MG63 (cell line): ENCODE results near the gene IVD. TPM values are rescaled to one million over a fixed set of nuclear protein-coding genes. Genes with fewer than 3 reads are reported as not detected.
"Not testable (repeated sequence)": the region's sequence is repeated elsewhere in the genome, so short reads cannot be mapped to it uniquely, and the experiment has no call there.

Experiments used
- DNase-seq: peaks from one replicate; pipeline ENCODE4 v3.0.0-alpha.2; 2020
- H3K27me3 ChIP-seq: fragments of 250-450 bp; sonication (Bioruptor Pico); 2 replicates; pipeline ENCODE4 v1.5.1; 2020; ENCODE audit warnings: mild to moderate bottlenecking, moderate library complexity
- H3K36me3 ChIP-seq: fragments of 250-450 bp; sonication (Bioruptor Pico); 2 replicates; pipeline ENCODE4 v1.5.1; 2020; ENCODE audit warnings: mild to moderate bottlenecking, moderate library complexity
- H3K4me3 ChIP-seq: fragments of 250-450 bp; sonication (Bioruptor Pico); 2 replicates; pipeline ENCODE4 v1.5.1; 2020; ENCODE audit warnings: mild to moderate bottlenecking, moderate library complexity
- H3K9me3 ChIP-seq: fragments of 250-450 bp; sonication (Bioruptor Pico); 2 replicates; pipeline ENCODE4 v1.5.1; 2020; ENCODE audit warnings: mild to moderate bottlenecking, moderate library complexity
- total RNA-seq: library from RNA; depleted of rRNA; stranded (reverse); fragments of >200 nt; shearing (Covaris generic); gene quantifications from 2 replicates; pipeline ENCODE4 v1.2.3, GENCODE V29; 2014; ENCODE audit warnings: low replicate concordance

Gene IVD
- total RNA-seq, 1 experiment from 2014 or later = 43.7 TPM

DNA sequence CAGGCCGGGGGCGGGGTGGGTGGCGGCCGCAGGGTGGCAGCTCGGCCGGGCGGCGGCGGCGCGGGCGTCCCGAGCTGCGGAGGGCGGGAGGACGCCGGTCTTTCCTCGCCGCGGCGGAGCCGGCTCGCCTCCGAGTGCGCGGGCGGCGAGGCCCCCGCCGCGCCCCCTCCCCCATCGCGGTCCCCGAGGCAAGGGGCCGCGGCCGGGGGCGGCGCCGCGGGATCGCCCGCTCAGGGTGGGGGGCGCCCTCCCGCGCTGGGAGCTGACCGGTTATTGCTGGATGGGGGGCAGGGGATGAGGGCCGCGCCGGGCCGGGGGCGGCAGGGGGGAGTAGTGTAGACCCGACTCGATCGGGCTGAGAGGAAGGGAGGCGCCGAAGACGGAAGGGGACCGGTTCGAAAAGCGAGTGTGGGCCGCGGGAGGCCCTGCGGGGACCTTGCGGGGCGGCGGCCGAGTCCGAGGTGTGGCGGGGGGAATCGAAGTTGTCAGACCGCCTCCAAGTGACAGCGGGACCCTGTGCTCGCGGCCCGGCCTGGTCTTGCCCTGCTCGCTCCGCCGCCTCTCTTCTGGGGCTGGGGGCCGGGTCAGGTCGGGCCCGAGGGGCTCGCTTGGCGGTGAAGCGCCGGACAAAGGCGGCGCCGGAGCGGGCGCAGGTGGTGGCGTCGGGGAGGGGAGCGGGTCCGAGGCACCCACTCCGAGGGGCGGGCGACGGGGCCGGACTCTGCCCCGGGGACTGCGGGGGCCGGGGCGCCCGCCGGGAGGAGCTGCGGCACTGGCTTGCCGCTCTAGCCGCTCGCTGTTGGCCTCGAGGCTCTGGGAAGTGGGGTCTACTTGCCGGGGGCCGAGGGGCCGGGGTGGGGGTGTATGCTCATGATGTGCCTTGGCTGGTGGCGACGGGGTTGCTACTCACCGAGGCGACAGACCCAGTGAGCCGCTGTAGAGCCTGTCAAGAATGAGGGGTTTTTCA lies 36.3 kb downstream of the IVD start:
- no peaks in the 10 kb centered on the region for H3K9me3 ChIP-seq
- H3K27me3 ChIP-seq = no peaks in the 10 kb centered on the region
- H3K4me3 ChIP-seq = peak overlapping the region; percentile 56
- H3K36me3 ChIP-seq = no peaks in the 10 kb centered on the region
- DNase-seq = no peak

- Histone ChIP-seq H3K36me3 (no peaks in the 10 kb centered on the region), H3K4me3 (no peak overlapping the region), H3K27me3 (no peaks in the 10 kb centered on the region), H3K9me3 (no peaks in the 10 kb centered on the region)
- DNase-seq = no peak
These were observed 37.7 kb downstream of the IVD start for GRCh38 chr15:40443255-40443654.

DNA sequence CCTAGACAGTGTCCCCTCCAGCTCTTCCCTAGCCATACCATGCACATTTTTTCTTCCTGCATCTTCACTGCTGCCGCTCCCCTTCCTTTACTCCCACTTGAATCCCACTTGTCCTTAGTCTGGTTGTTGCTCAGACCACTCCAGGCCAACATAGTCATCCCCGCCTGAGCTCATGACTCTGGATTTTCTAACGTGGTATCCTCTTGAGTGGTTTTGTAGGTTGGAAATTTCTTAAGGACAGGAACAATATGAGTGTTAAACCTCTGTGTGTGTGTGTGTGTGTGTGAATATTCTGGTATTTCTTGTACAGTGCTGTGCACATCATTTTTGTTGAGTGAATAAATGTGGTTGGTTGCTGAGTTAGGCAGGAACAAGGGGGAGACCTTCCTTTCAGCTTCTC lies 38.3 kb downstream of the IVD start:
- DNase-seq = no peak
- no peaks in the 10 kb centered on the region for H3K9me3 ChIP-seq
- no peaks in the 10 kb centered on the region for H3K36me3 ChIP-seq
- H3K27me3 ChIP-seq = no peaks in the 10 kb centered on the region
- no peak overlapping the region for H3K4me3 ChIP-seq

DNA sequence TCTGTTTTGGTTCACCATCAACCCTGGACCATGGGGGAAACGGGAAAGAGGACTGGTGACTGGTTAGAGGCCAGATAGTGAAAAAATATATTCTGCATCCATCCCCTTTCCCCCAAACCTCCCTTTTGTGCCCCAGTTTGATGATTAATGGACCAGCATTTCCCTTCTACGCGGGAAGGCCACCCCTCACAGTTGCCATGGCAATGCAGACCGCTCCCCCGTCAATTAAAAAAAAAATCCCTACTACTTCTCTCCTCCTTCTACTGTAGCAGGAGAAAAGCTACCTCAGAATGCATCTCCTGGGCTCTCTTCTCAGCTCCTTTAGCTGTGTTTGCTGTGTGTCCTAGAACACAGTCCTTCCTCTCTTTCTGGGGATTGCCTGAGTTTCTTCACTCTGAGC lies 39.1 kb downstream of the IVD start:
- no peak for DNase-seq
- Histone ChIP-seq H3K36me3 (no peaks in the 10 kb centered on the region), H3K9me3 (no peaks in the 10 kb centered on the region), H3K27me3 (no peaks in the 10 kb centered on the region), H3K4me3 (no peak overlapping the region)

- Histone ChIP-seq H3K9me3 (no peaks in the 10 kb centered on the region), H3K4me3 (no peak overlapping the region), H3K36me3 (no peaks in the 10 kb centered on the region), H3K27me3 (no peaks in the 10 kb centered on the region)
- peak; percentile 49 for DNase-seq
These were observed 39.9 kb downstream of the IVD start for GRCh38 chr15:40445421-40445922.

DNA sequence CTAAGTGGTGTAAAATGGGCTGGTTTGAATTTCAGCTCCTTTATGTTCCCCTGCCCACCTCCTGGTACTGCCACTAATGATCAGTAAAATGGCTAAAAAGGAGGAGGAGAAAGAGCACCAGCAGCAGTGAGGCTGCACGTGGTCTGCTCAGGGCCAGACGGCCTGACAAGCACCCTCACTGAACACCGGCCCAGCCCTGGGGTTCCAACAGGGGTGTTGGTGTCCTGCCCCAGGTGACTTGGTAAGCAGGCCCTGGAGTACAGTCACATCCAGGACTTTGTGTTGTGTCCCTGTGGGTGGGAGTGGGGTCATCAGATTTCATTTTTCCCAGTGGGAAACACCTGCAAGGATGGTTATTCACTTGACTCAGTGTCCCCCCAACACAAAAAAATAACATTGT lies 40.5 kb downstream of the IVD start:
- no peaks in the 10 kb centered on the region for H3K9me3 ChIP-seq
- no peak overlapping the region for H3K4me3 ChIP-seq
- no peak for DNase-seq
- no peaks in the 10 kb centered on the region for H3K27me3 ChIP-seq
- no peaks in the 10 kb centered on the region for H3K36me3 ChIP-seq

DNA sequence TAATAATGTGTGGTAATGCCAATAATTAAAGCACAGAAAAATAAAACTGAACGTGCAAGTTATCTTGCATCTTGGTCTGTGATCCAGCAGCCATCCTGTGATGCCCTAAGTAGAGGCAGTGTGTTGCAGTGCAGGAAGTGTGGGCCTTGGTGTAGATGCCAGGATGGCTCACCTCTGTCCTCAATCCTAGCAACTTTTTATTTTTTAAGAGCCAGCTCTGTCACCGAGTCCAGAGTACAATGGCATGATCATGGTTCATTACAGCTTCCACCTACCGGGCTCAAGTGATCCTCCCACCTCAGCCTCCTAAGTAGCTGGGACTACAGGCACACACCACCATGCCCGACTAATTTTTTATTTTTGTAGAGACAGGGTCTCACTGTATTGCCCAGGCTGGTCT lies 42.8 kb downstream of the IVD start:
- DNase-seq = no peak
- no peaks in the 10 kb centered on the region for H3K36me3 ChIP-seq
- no peak overlapping the region for H3K4me3 ChIP-seq
- no peaks in the 10 kb centered on the region for H3K9me3 ChIP-seq
- no peaks in the 10 kb centered on the region for H3K27me3 ChIP-seq

DNA sequence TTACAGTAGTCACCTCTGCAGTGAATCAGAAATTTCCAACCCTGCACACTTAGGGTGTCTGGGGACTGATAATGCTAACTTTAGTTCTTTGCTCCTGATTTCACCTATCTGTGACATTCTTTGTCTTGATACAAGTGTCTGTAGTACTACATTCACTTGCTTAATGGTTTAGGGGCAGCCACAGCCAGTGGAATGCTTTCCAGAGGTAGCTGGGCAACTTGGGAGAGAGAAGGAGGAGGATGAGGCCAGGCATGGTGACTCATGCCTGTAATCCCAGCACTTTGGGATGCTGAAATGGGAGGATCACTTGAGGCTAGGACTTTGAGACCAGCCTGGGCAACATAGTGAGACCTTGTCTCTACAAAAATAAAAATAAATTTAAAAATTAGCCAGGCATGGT lies 43.7 kb downstream of the IVD start:
- Histone ChIP-seq H3K36me3 (no peaks in the 10 kb centered on the region), H3K27me3 (no peaks in the 10 kb centered on the region), H3K9me3 (no peaks in the 10 kb centered on the region), H3K4me3 (no peak overlapping the region)
- DNase-seq = peak; percentile 33

GRCh38 chr15:40450047-40450446 lies 44.5 kb downstream of the IVD start:
- H3K27me3 ChIP-seq = no peaks in the 10 kb centered on the region
- H3K36me3 ChIP-seq = no peaks in the 10 kb centered on the region
- no peak for DNase-seq
- H3K9me3 ChIP-seq = no peaks in the 10 kb centered on the region
- no peak overlapping the region for H3K4me3 ChIP-seq

- DNase-seq = no peak
- no peaks in the 10 kb centered on the region for H3K36me3 ChIP-seq
- no peaks in the 10 kb centered on the region for H3K9me3 ChIP-seq
- no peaks in the 10 kb centered on the region for H3K27me3 ChIP-seq
- H3K4me3 ChIP-seq = no peak overlapping the region
These were observed 46.0 kb downstream of the IVD start for GRCh38 chr15:40451527-40452158.

DNA sequence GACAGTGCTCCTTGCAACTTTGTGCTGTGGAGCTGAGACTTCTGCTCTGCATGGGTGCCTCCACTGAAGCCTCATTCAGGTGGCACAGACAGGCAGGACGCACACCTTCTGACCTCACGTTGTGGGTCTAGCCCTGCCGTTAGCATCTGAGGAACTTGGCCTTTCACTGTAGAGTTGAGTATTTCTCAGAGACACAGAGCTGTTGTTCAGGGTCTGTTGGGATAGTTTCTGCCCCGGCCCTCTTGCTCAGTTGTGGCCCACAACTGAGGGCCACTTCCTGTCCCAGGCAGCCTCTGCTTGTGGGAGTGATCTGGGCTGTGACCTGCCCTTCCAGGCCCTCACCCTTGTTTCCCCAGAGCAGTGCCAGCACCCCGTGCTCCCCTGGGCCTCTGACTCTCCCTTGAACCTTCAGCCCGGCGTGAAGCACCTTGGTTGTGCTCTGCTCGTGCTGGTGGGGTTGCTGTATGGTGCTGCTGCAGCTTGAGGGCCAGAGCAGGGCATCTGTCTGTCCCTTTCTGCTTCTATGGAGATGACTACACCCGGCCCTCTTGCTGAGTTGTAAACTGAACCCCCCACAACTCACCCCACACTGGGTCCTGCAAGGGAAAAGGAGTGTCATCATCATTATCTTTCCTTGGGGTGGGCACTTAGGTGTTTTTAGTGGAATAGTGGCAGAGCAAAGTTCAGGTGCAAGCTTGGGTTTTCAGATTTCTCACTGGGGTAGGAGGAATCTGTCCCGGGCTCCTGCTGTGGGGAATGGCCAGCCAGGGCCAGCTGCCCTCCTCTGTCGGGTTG lies 46.9 kb downstream of the IVD start:
- no peaks in the 10 kb centered on the region for H3K27me3 ChIP-seq
- DNase-seq = no peak
- no peaks in the 10 kb centered on the region for H3K36me3 ChIP-seq
- no peaks in the 10 kb centered on the region for H3K9me3 ChIP-seq
- no peak overlapping the region for H3K4me3 ChIP-seq

DNA sequence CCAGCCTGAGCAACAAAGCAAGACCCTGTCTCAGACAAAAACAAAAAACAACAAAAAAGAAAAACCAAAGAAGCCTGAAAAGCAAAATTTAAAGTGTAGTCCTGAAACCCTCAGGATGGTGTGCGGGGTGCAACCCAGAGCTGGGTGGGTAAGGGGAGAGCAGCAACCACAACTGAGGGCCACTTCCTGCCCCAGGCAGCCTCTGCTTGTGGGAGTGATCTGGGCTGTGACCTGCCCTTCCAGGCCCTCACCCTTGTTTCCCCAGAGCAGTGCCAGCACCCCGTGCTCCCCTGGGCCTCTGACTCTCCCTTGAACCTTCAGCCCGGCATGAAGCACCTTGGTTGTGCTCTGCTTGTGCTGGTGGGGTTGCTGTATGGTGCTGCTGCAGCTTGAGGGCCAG lies 48.3 kb downstream of the IVD start:
- H3K4me3 ChIP-seq, H3K36me3 ChIP-seq, H3K9me3 ChIP-seq, H3K27me3 ChIP-seq, DNase-seq: not testable (repeated sequence)

DNA sequence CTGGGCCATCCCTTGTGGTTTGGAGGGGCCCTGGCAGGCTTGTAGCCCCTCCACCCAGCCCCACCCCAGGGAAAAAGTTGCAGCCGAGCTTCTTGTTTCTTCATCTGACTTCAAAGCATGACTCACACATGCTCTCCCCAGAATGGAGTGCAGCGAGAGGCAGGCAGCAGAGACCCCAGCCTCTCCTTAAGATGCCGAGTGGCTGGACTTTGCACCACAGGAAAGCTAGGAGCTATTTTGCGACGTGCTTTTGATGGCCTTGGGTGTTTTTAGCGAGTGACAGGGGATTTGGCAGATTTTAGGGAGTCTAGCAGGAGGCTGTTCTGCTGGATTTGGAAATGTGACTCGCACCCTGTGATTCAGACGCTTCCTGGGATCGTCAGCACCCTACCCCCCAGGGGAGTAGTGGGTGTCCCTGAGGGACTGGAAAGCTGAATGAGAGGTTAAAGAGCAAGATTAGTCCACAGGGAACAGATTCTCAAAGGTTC lies 49.4 kb downstream of the IVD start:
- no peaks in the 10 kb centered on the region for H3K27me3 ChIP-seq
- DNase-seq = peak; percentile 68
- no peaks in the 10 kb centered on the region for H3K36me3 ChIP-seq
- no peak overlapping the region for H3K4me3 ChIP-seq
- H3K9me3 ChIP-seq = no peaks in the 10 kb centered on the region

GRCh38 chr15:40456299-40456712 lies 50.7 kb downstream of the IVD start:
- Histone ChIP-seq H3K27me3 (no peaks in the 10 kb centered on the region), H3K36me3 (no peaks in the 10 kb centered on the region), H3K4me3 (no peak overlapping the region), H3K9me3 (no peaks in the 10 kb centered on the region)
- no peak for DNase-seq

- DNase-seq = no peak
- Histone ChIP-seq H3K27me3 (no peaks in the 10 kb centered on the region), H3K9me3 (no peaks in the 10 kb centered on the region), H3K4me3 (no peak overlapping the region), H3K36me3 (no peaks in the 10 kb centered on the region)
These were observed 51.1 kb downstream of the IVD start for GRCh38 chr15:40456738-40457137.

DNA sequence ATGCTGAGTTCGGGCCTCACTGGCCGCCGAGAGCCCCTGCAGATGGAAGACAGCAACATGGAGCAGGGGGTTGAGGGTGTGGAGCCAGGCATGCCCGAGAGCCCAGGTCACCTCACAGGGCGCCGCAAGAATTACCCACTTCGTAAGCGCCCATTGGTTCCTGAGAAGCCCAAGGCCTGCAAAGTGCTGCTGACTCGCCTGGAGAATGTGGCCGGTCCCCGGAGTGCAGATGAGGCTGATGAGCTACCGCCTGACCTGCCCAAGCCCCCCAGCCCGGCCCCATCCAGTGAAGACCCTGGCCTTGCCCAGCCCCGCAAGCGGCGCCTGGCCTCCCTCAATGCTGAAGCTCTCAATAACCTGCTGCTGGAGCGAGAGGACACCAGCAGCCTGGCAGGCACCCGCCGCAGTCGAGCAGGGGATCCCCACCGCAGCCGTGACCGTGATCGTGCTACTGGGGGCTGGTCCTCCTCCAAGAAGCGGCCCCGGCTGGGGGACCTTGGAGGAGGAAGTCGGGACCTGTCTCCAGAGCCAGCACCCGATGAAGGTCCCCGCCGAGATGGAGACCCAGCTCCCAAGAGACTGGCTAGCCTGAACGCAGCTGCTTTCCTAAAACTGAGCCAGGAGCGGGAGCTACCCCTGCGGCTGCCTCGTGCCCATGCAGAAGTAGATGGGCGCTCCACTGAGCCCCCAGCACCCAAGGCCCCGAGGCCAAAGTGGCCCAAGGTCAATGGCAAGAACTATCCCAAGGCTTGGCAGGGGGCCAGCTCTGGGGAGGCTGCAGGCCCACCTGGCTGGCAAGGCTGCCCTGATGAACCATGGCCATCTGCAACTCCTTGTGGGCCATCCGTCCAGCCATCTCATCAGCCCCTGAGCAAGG lies 53.1 kb downstream of the IVD start:
- Histone ChIP-seq H3K27me3 (no peaks in the 10 kb centered on the region), H3K36me3 (0 out of 2 replicates have a peak, but pooled peaks cover 4% of the 10 kb centered on the region), H3K4me3 (no peak overlapping the region), H3K9me3 (no peaks in the 10 kb centered on the region)
- DNase-seq = no peak
